Psoas muscle (tissue), 8 donors: ENCODE measurements around the gene PNPLA6. TPM values are rescaled to one million over a fixed set of nuclear protein-coding genes. Genes with fewer than 3 reads are reported as not detected.
"Not testable (repeated sequence)": the region's sequence is repeated elsewhere in the genome, so short reads cannot be mapped to it uniquely, and the experiment has no call there.

ENCODE experiments used
- ATAC-seq, 4 donors: fragments of 200-7000 bp; cut with Tn5 transposase; one replicate each; pipeline ENCODE4 v1.9.1; 2020; ENCODE audit warnings: moderate library complexity in 3 of 4, mild to moderate bottlenecking in 2 of 4
- DNase-seq, 2 donors: peaks; one replicate each; pipeline ENCODE4 v3.0.0-alpha.2; 2020
- H3K27ac ChIP-seq: fragments of 200-600 bp; one replicate; pipeline ENCODE4 v1.8.0; 2022
- H3K27me3 ChIP-seq, 3 donors: fragments of 200-600 bp in 1 of 3; one replicate each; pipeline versions ENCODE4 v1.6.1 to v1.8.0; 2013 to 2022; ENCODE audit warnings: low read length in 2 of 3, mild to moderate bottlenecking in 2 of 3, moderate library complexity in 1 of 3; ENCODE audit not compliant: insufficient read depth in 3 of 3
- H3K36me3 ChIP-seq, 2 donors: fragments of 200-600 bp in 1 of 2; one replicate each; pipeline versions ENCODE4 v1.6.1 to v1.8.0; 2013 to 2022; ENCODE audit warnings: low read depth in 1 of 2, mild to moderate bottlenecking in 1 of 2, moderate library complexity in 1 of 2; ENCODE audit not compliant: insufficient read depth in 1 of 2
- H3K4me1 ChIP-seq: fragments of 200-600 bp; one replicate; pipeline ENCODE4 v1.8.0; 2022
- H3K4me3 ChIP-seq: fragments of 200-600 bp; one replicate; pipeline ENCODE4 v1.8.0; 2022; ENCODE audit warnings: mild to moderate bottlenecking
- H3K9me3 ChIP-seq: fragments of 200-600 bp; one replicate; pipeline ENCODE4 v1.8.0; 2022
- WGBS, 3 donors: extraction: QIAGEN DNeasy Blood & Tissue Kit; methylation state at CpG; one replicate each; pipeline versions ENCODE4 v1.1.6 to v1.1.7; 2013; 5-methylcytosine and 5-hydroxymethylcytosine counted together
- intact Hi-C, 2 donors: fragments of 100-400 bp; cut with DNase I; formaldehyde crosslinking; loops; one replicate each; pipeline versions ENCODE4 v1.11.0 to v1.14.2; 2022
- polyA plus RNA-seq, 3 donors: library from polyadenylated mRNA; stranded (reverse); fragments of 200-250 nt; gene quantifications; one replicate each; pipeline ENCODE4 v1.2.3, GENCODE V29; 2013
- total RNA-seq, 4 donors: library from RNA; stranded (reverse); fragmentation: NEBNext Ultra II Directional in 2 of 4; extraction: Animal tissue kit (Norgen Biotek cat#: 25700) in 2 of 4; gene quantifications; one replicate each; pipeline versions ENCODE4 v1.2.1 to v1.2.4, GENCODE V29; 2021 to 2023
- TF ChIP-seq, protein P1 (sequence below): fragments of 200-600 bp; IDR thresholded peaks from one replicate; pipeline ENCODE4 v1.8.0; 2022; ENCODE audit warnings: antibody characterized with exemption
- donor health status: healthy with polysubstance abuse.
- donor health status: DM: no; HTN: no; CAD: no; lungs with moderate emphysema.
- donor health status: Bipolar disorder and iron deficiency.
- donor health status: healthy.
- donor health status: DM: yes; HTN: yes; CAD: no.
- donor health status: DM: no; HTN: no; CAD: no.
- donor health status: DM: no; HTN: no; CAD: no.
- donor health status: DM: yes; HTN: yes; CAD: no.

PNPLA6 gene
- total and polyA plus RNA-seq, 7 donors, result 31.8 to 72.8 (median 55.9) TPM

DNA sequence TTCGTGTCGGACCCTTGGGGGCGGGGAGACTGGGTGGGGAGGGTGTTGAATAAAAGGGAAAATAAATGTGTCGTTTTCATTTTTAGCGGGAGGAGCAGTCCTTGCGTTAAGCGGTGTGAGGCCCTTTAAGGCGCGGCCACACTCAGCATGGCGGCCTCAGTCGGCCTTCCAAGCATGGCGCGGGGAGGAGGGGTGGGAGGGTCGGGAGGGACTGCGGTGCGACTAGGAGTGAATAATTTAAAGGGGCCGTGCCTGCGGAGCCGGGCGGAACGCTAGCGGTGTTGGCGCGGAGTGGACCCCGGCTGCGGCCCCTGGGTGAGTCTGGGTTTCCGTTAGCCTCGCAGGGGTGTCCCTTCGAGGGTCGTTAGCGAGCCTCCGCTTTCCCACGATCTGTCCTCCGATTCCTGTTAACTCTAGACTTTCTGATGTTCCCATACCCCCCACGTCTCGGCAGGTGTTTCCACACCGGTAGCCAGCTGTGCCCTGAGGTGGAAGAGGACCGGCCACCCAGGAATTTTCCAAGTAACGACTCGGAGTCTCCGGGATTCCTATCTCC lies 1.5 kb upstream of the PNPLA6 start:
- H3K36me3 ChIP-seq, result peaks cover 0 to 50% of the 10 kb centered on the region in 2 donors
- 0 to 2% (median 0%) methylated on average over 36 to 41 of the region's 41 CpGs for WGBS, 3 donors
- no peaks in the 10 kb centered on the region for H3K27me3 ChIP-seq
- peaks cover 11% of the 10 kb centered on the region for H3K4me1 ChIP-seq
- intact Hi-C loops, result loop anchor here in 1 of 2 donors (10.0 kb wide), 1 partner anchor 139 kb away; no protein-coding TSS in a partner anchor
- TF ChIP-seq, protein P1, sequence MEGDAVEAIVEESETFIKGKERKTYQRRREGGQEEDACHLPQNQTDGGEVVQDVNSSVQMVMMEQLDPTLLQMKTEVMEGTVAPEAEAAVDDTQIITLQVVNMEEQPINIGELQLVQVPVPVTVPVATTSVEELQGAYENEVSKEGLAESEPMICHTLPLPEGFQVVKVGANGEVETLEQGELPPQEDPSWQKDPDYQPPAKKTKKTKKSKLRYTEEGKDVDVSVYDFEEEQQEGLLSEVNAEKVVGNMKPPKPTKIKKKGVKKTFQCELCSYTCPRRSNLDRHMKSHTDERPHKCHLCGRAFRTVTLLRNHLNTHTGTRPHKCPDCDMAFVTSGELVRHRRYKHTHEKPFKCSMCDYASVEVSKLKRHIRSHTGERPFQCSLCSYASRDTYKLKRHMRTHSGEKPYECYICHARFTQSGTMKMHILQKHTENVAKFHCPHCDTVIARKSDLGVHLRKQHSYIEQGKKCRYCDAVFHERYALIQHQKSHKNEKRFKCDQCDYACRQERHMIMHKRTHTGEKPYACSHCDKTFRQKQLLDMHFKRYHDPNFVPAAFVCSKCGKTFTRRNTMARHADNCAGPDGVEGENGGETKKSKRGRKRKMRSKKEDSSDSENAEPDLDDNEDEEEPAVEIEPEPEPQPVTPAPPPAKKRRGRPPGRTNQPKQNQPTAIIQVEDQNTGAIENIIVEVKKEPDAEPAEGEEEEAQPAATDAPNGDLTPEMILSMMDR, result no peak
- peak overlapping the region; percentile 91 for H3K4me3 ChIP-seq
- DNase-seq (peak; percentile 89 to 95), ATAC-seq (peak; percentile 77 to 85 (median 80))
- H3K27ac ChIP-seq, result peak overlapping the region; percentile 86
- H3K9me3 ChIP-seq, result no peaks in the 10 kb centered on the region

DNA sequence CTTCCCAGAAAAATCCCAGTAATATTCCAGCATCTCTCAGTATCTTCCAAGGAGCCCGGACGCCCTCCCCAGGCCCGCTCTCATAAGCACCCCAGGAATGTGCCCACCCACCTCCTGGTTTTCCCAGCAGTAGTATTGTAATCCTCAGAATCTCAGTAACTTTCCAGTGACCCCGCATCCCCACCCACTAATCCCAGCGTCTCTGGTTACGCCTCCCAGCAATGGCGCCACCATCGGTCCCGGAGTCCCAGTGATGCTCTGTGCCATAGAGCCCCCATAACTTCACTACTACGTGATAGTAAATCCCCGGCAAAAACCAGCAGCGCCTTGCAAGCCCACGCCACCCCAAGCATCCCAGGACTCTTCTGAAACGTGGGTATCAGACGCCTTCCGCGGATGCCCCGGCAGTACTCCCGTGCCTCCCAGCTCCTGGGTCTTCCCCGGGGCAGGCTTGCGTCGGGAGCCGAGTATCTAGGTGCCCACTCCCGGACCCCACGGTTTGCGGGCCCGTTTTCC lies 928 bp upstream of the PNPLA6 start:
- H3K27me3 ChIP-seq, result no peaks in the 10 kb centered on the region
- peaks cover 0 to 49% of the 10 kb centered on the region in 2 donors for H3K36me3 ChIP-seq
- peak; percentile 25 to 48 (median 32) for ATAC-seq
- 0% methylated on average over 27 of the region's 27 CpGs for WGBS, 3 donors
- peaks cover 11% of the 10 kb centered on the region for H3K4me1 ChIP-seq
- peak overlapping the region; percentile 86 for H3K27ac ChIP-seq
- peak; percentile 68 to 71 for DNase-seq
- H3K4me3 ChIP-seq, result peak overlapping the region; percentile 91
- no peaks in the 10 kb centered on the region for H3K9me3 ChIP-seq
- intact Hi-C loops, result loop anchor here in 1 of 2 donors (10.0 kb wide), 1 partner anchor 140 kb away; no protein-coding TSS in a partner anchor
- TF ChIP-seq, protein P1, result no peak

DNA sequence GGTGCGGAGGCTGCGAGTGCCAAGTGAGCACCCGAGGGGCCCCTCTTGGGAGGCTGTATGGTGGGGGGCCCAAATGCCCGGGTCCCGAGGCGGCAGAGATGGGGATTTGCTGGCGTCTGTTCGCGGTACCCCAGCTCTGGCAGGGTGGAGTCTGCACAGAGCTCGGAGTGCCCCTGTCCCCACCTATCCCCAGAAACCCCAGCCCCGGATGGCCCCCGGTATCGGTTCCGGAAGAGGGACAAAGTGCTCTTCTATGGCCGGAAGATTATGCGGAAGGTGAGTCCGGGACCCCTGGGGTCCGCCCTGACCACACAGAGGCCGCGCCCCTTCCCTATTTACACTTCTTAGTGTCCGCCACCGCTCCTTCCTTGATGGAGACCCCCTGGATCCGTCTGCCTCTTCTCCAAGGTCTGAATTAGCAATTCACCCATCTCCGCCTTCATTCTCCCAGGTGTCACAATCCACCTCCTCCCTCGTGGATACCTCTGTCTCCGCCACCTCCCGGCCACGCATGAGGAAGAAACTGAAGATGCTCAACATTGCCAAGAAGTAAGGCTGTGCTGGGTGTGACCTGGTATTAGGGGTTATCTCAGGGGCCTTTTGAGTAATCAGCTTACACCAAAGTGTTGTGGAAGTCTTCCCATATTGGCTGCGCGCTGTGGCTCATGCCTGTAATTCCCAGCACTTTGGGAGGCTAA lies 630 bp downstream of the PNPLA6 start:
- ATAC-seq, result no peak
- H3K36me3 ChIP-seq, result peaks cover 3 to 49% of the 10 kb centered on the region in 2 donors

DNA sequence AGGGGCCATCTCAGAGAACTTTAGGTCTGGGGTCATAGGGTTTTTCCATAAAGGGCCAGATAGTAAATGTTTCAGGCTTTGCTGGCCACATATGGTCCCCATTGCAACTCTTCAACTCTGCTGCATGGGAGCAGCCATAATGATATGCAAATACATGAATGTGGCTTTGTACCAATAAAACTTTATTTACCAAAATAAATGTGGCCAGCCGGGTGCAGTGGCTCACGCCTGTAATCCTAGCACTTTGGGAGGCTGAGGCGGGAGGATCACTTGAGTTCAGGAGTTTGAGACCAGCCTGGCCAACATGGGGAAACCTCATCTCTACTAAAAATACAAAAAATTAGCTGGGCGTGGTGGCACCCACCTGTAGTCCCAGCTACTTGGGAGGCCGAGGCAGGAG lies 3.5 kb downstream of the PNPLA6 start:
- ATAC-seq, DNase-seq, H3K27ac ChIP-seq, H3K9me3 ChIP-seq, H3K4me3 ChIP-seq, H3K27me3 ChIP-seq, H3K4me1 ChIP-seq: not testable (repeated sequence)
- intact Hi-C loops, result loop anchor here in 1 of 2 donors (10.0 kb wide), 1 partner anchor 144 kb away; no protein-coding TSS in a partner anchor
- peaks cover 7 to 70% of the 10 kb centered on the region in 2 donors for H3K36me3 ChIP-seq
- 97 to 100% (median 97%) methylated on average over 5 of the region's 5 CpGs for WGBS, 3 donors

More for the DNA sequence above, 630 bp downstream of the PNPLA6 start:
- no peaks in the 10 kb centered on the region for H3K9me3 ChIP-seq
- intact Hi-C loops, result loop anchor here in 1 of 2 donors (10.0 kb wide), 1 partner anchor 141 kb away; no protein-coding TSS in a partner anchor
- H3K4me1 ChIP-seq, result peaks cover 11% of the 10 kb centered on the region
- peak overlapping the region; percentile 86 for H3K27ac ChIP-seq
- no peak for DNase-seq
- 19 to 24% (median 20%) methylated on average over 28 to 30 of the region's 30 CpGs for WGBS, 3 donors
- H3K27me3 ChIP-seq, result no peaks in the 10 kb centered on the region
- H3K4me3 ChIP-seq, result peak overlapping the region; percentile 91
- TF ChIP-seq, protein P1, result no peak
